CD4-positive, alpha-beta T cell (primary cell): ENCODE measurements around the gene FAIM. TPM values are rescaled to one million over a fixed set of nuclear protein-coding genes. Genes with fewer than 3 reads are reported as not detected.

Source experiments
- ATAC-seq: fragments of 200-7000 bp; cut with Tn5 transposase; one replicate; pipeline ENCODE4 v1.10.0; 2022; ENCODE audit warnings: mild to moderate bottlenecking; ENCODE audit not compliant: poor library complexity
- CTCF ChIA-PET: fragments of 350-600 bp; sonication (Branson Sonifier 250); formaldehyde crosslinking; loops from one replicate; lab custom pipeline; 2021; ENCODE audit warnings: antibody characterized with exemption, inconsistent platforms; lab: Charles Lee
- POLR2A ChIA-PET: fragments of 350-600 bp; sonication (Branson Sonifier 250); formaldehyde crosslinking; loops from one replicate; lab custom pipeline; 2021; ENCODE audit warnings: antibody characterized with exemption, inconsistent platforms; lab: Charles Lee
- DNase-seq, 14 experiments: peaks; one replicate each; pipeline ENCODE4 v3.0.0-alpha.2; 2013 to 2020; ENCODE audit warnings: mixed read lengths in 2 of 14
- H3K27ac ChIP-seq, 2 donors: one replicate each; pipeline versions ENCODE4 v1.5.1 to v1.7.0; 2013; ENCODE audit warnings: low read length in 2 of 2, low read depth in 1 of 2, mild to moderate bottlenecking in 1 of 2
- H3K27me3 ChIP-seq, 2 experiments: 1 replicate in 1 of 2; 2 replicates in 1 of 2; pipeline versions ENCODE4 v1.6.1 to v1.7.0; 2013; ENCODE audit warnings: low read length in 2 of 2, control low read depth in 1 of 2, mild to moderate bottlenecking in 1 of 2, moderate library complexity in 1 of 2; ENCODE audit not compliant: insufficient read depth in 2 of 2, control insufficient read depth in 1 of 2
- H3K36me3 ChIP-seq: one replicate; pipeline ENCODE4 v1.6.1; 2013; ENCODE audit warnings: low read length, control low read depth; ENCODE audit not compliant: insufficient read depth
- H3K4me1 ChIP-seq: one replicate; pipeline ENCODE4 v1.6.1; 2013; ENCODE audit warnings: low read length, control low read depth; ENCODE audit not compliant: insufficient read depth
- H3K4me3 ChIP-seq: one replicate; pipeline ENCODE4 v1.5.1; 2013; ENCODE audit warnings: mild to moderate bottlenecking, low read length, moderate library complexity
- H3K9me3 ChIP-seq, 2 experiments: 1 replicate in 1 of 2; 2 replicates in 1 of 2; pipeline versions ENCODE4 v1.6.1 to v1.7.0; 2013; ENCODE audit warnings: low read length in 2 of 2, mild to moderate bottlenecking in 2 of 2, control low read depth in 1 of 2, moderate library complexity in 1 of 2; ENCODE audit not compliant: control insufficient read depth in 1 of 2, insufficient read depth in 1 of 2
- H3K27ac Mint-ChIP-seq: one replicate; pipeline ENCODE4 v1.8.0; 2020; ENCODE audit warnings: mixed read lengths
- H3K27me3 Mint-ChIP-seq: one replicate; pipeline ENCODE4 v1.8.0; 2021; ENCODE audit warnings: mixed read lengths
- H3K36me3 Mint-ChIP-seq: one replicate; pipeline ENCODE4 v1.8.0; 2021; ENCODE audit warnings: low read depth, mixed read lengths
- H3K4me1 Mint-ChIP-seq: one replicate; pipeline ENCODE4 v1.8.0; 2021; ENCODE audit warnings: low read depth, mixed read lengths
- H3K4me3 Mint-ChIP-seq: one replicate; pipeline ENCODE4 v1.8.0; 2020; ENCODE audit warnings: mild to moderate bottlenecking, mixed read lengths
- H3K9me3 Mint-ChIP-seq: one replicate; pipeline ENCODE4 v1.8.0; 2020; ENCODE audit warnings: mixed read lengths
- CTCF ChIP-seq: fragments of 200-600 bp; IDR thresholded peaks from one replicate; pipeline ENCODE4 v1.8.0; 2022; ENCODE audit warnings: antibody characterized with exemption, mild to moderate bottlenecking
- intact Hi-C, 2 experiments: fragments of 100-400 bp; cut with DNase I in 1 of 2; cut with micrococcal nuclease in 1 of 2; formaldehyde crosslinking; loops; one replicate each; pipeline versions ENCODE4 v1.15.1 to v1.9.0; 2023 to 2025; cut with DNase I, micrococcal nuclease
- total RNA-seq, 174 experiments: library from RNA in 2 of 174; stranded (reverse) in 2 of 174; gene quantifications; one replicate each; pipeline ENCODE4 v1.2.3 and lab custom pipeline; 2021 to 2026

FAIM gene
- total RNA-seq, 2 experiments from 2014 or later, result 1.5 to 1.6 TPM

- intact Hi-C loops, result loop anchor here (2.0 to 5.0 kb wide), 2 partner anchors 15 to 227 kb away; partner anchors contain the start of gene CEP70 (in 2 of the 2)
These were observed 1.3 kb downstream of the FAIM start for GRCh38 chr3:138609898-138610266.

GRCh38 chr3:138615462-138615861, 6.9 kb downstream of the FAIM start:
- Mint-ChIP-seq H3K9me3 (no peaks in the 10 kb centered on the region), H3K4me1 (peaks cover 4% of the 10 kb centered on the region), H3K27ac (no peak overlapping the region), H3K4me3 (no peak overlapping the region), H3K27me3 (no peaks in the 10 kb centered on the region), H3K36me3 (peaks cover 4% of the 10 kb centered on the region)
- Histone ChIP-seq H3K9me3 (no peaks in the 10 kb centered on the region), H3K4me1 (no peaks in the 10 kb centered on the region), H3K27me3 (no peaks in the 10 kb centered on the region), H3K27ac (no peak overlapping the region), H3K36me3 (no peaks in the 10 kb centered on the region), H3K4me3 (no peak overlapping the region)
- intact Hi-C loops, result no loop called here
- POLR2A ChIA-PET, result no interaction called here
- no peak for ATAC-seq
- CTCF ChIA-PET, result no interaction called here
- TF ChIP-seq CTCF, result no peak
- no peak for DNase-seq

More at GRCh38 chr3:138609898-138610266, 1.3 kb downstream of the FAIM start:
- POLR2A ChIA-PET, result interaction anchor here (0.7 to 4.9 kb wide), 5 partner anchors 15 to 313 kb away, joined by 3 to 75 read pairs (median 5); partner anchors contain the start of gene CEP70
- Mint-ChIP-seq H3K4me1 (peaks cover 22% of the 10 kb centered on the region), H3K27me3 (peaks cover 6% of the 10 kb centered on the region), H3K4me3 (peak overlapping the region; percentile 94), H3K27ac (peak overlapping the region; percentile 98), H3K36me3 (peaks cover 27% of the 10 kb centered on the region), H3K9me3 (peaks cover 2% of the 10 kb centered on the region)
- no peak for ATAC-seq
- Histone ChIP-seq H3K27ac (peak overlapping the region in 1 of 2 donors; percentile 45), H3K36me3 (no peaks in the 10 kb centered on the region), H3K4me3 (peak overlapping the region; percentile 70), H3K4me1 (peaks cover 15% of the 10 kb centered on the region), H3K27me3 (no peaks in the 10 kb centered on the region), H3K9me3 (no peaks in the 10 kb centered on the region)
- DNase-seq, result no peak
- CTCF ChIA-PET, result interaction anchor here (1.7 kb wide), 1 partner anchor 15 kb away, joined by 6 read pairs; the partner anchor contains the start of gene CEP70
- TF ChIP-seq CTCF, result no peak

GRCh38 chr3:138620431-138620830, 11.9 kb downstream of the FAIM start:
- intact Hi-C loops, result no loop called here
- no peaks in the 10 kb centered on the region for H3K27me3 Mint-ChIP-seq
- H3K4me3 Mint-ChIP-seq, result no peak overlapping the region
- H3K9me3 Mint-ChIP-seq, result no peaks in the 10 kb centered on the region
- no peaks in the 10 kb centered on the region for H3K27me3 ChIP-seq
- ChIA-PET POLR2A (no interaction called here), CTCF (no interaction called here)
- DNase-seq, result no peak
- no peaks in the 10 kb centered on the region for H3K4me1 Mint-ChIP-seq
- H3K36me3 ChIP-seq, result no peaks in the 10 kb centered on the region
- no peak for ATAC-seq
- H3K27ac Mint-ChIP-seq, result no peak overlapping the region
- H3K4me3 ChIP-seq, result no peak overlapping the region
- TF ChIP-seq CTCF, result no peak
- no peaks in the 10 kb centered on the region for H3K36me3 Mint-ChIP-seq
- H3K27ac ChIP-seq, result no peak overlapping the region
- no peaks in the 10 kb centered on the region for H3K9me3 ChIP-seq
- no peaks in the 10 kb centered on the region for H3K4me1 ChIP-seq
